Fibroblast of lung (primary cell): Measurements from ENCODE around the gene LRP5.

ENCODE experiments used
- CTCF ChIP-seq, 2 donors: IDR thresholded peaks in 1 of 2; conservative IDR thresholded peaks in 1 of 2; 1 replicate in 1 of 2; 2 replicates in 1 of 2; pipeline ENCODE4 v1.5.1; 2011 to 2012; ENCODE audit warnings: low read length in 2 of 2, control low read depth in 1 of 2, inconsistent platforms in 1 of 2, low read depth in 1 of 2, mild to moderate bottlenecking in 1 of 2
- EZH2 ChIP-seq: IDR thresholded peaks from 2 replicates; pipeline ENCODE4 v1.5.1; 2012; ENCODE audit warnings: low read length, control low read depth, mild to moderate bottlenecking; ENCODE audit errors: missing control alignments

- TF ChIP-seq CTCF (conservative IDR thresholded peaks at IDR 0.05 in 1 of 2, IDR thresholded peaks at IDR 0.05 in 1 of 2; ENCODE audit: low read depth in 1 of 2, low read length in 2 of 2), result no peak
- no peak for TF ChIP-seq EZH2
Observed at GRCh38 chr11:68347841-68348240, 35.5 kb downstream of the LRP5 start.
